Left lung (tissue), 10 donors: ENCODE results near the gene SDHAF2. TPM values are rescaled to one million over a fixed set of nuclear protein-coding genes. Genes with fewer than 3 reads are reported as not detected.
"Not testable (repeated sequence)": the region's sequence is repeated elsewhere in the genome, so short reads cannot be mapped to it uniquely, and the experiment has no call there.

ENCODE experiments used
- ATAC-seq: fragments of 200-7000 bp; cut with Tn5 transposase; one replicate; pipeline ENCODE4 v1.9.1; 2020; ENCODE audit warnings: moderate library complexity
- DNase-seq, 4 donors: peaks; one replicate each; pipeline ENCODE4 v3.0.0-alpha.2; 2013 to 2020
- H3K27ac ChIP-seq, 2 donors: fragments of 200-600 bp; sonication (generic) in 1 of 2; one replicate each; pipeline versions ENCODE4 v1.5.0 to v1.8.0; 2020 to 2021
- H3K27me3 ChIP-seq, 2 donors: fragments of 200-600 bp; sonication (generic) in 1 of 2; one replicate each; pipeline versions ENCODE4 v1.5.0 to v1.8.0; 2020 to 2021
- H3K36me3 ChIP-seq, 2 donors: fragments of 200-600 bp; sonication (generic) in 1 of 2; one replicate each; pipeline versions ENCODE4 v1.5.0 to v1.8.0; 2020 to 2021
- H3K4me1 ChIP-seq, 2 donors: fragments of 200-600 bp; one replicate each; pipeline ENCODE4 v1.8.0; 2021
- H3K4me3 ChIP-seq, 2 donors: fragments of 200-600 bp; sonication (generic) in 1 of 2; one replicate each; pipeline versions ENCODE4 v1.5.0 to v1.8.0; 2020 to 2021; ENCODE audit warnings: mild to moderate bottlenecking in 1 of 2
- H3K9me3 ChIP-seq, 2 donors: fragments of 200-600 bp; sonication (generic) in 1 of 2; one replicate each; pipeline versions ENCODE4 v1.5.0 to v1.8.0; 2020 to 2021
- CTCF ChIP-seq, 2 donors: fragments of 200-600 bp; sonication (generic) in 1 of 2; IDR thresholded peaks; one replicate each; pipeline versions ENCODE4 v1.5.0 to v1.8.0; 2021; ENCODE audit warnings: antibody characterized with exemption in 2 of 2
- intact Hi-C, 2 donors: fragments of 100-400 bp; cut with DNase I; formaldehyde crosslinking; loops; one replicate each; pipeline versions ENCODE4 v1.11.2 to v1.14.2; 2022
- polyA plus RNA-seq, 6 donors: library from polyadenylated mRNA; unstranded; fragments of 120-200 nt; gene quantifications; one replicate each; pipeline ENCODE4 v1.2.1, GENCODE V29; 2013; ENCODE audit not compliant: insufficient read length in 6 of 6
- total RNA-seq, 2 donors: library from RNA; stranded (reverse); fragmentation: NEBNext Ultra II Directional; extraction: Animal tissue kit (Norgen Biotek cat#: 25700); gene quantifications; one replicate each; pipeline ENCODE4 v1.2.1, GENCODE V29; 2021
- donor health status: DM: no; HTN: yes; CAD: no.
- donor health status: DM: no; HTN: no; CAD: no.

The SDHAF2 gene
- total and polyA plus RNA-seq, 8 donors = 32.1 to 48.9 (median 41.3) TPM

- no peak for TF ChIP-seq CTCF (IDR thresholded peaks at IDR 0.05)
- DNase-seq = no peak
- no peaks in the 10 kb centered on the region for H3K9me3 ChIP-seq
- peaks cover 0 to 57% of the 10 kb centered on the region in 2 donors for H3K36me3 ChIP-seq
- no peaks in the 10 kb centered on the region for H3K27me3 ChIP-seq
- H3K4me3 ChIP-seq = no peak overlapping the region
- no peak overlapping the region for H3K27ac ChIP-seq
- H3K4me1 ChIP-seq = no peaks in the 10 kb centered on the region
- ATAC-seq = no peak
- intact Hi-C loops = no loop called here
Observed at GRCh38 chr11:61454520-61454919, 24.6 kb downstream of the SDHAF2 start.

- H3K27ac ChIP-seq = no peak overlapping the region
- peaks cover 0 to 10% of the 10 kb centered on the region in 2 donors for H3K36me3 ChIP-seq
- H3K27me3 ChIP-seq = no peaks in the 10 kb centered on the region
- no peaks in the 10 kb centered on the region for H3K9me3 ChIP-seq
- ATAC-seq = peak; percentile 26
- H3K4me1 ChIP-seq = no peaks in the 10 kb centered on the region
- H3K4me3 ChIP-seq = no peak overlapping the region
- intact Hi-C loops = no loop called here
- no peak for DNase-seq
- TF ChIP-seq CTCF (IDR thresholded peaks at IDR 0.05) = no peak
Observed at GRCh38 chr11:61460474-61460881, 30.6 kb downstream of the SDHAF2 start.

DNA sequence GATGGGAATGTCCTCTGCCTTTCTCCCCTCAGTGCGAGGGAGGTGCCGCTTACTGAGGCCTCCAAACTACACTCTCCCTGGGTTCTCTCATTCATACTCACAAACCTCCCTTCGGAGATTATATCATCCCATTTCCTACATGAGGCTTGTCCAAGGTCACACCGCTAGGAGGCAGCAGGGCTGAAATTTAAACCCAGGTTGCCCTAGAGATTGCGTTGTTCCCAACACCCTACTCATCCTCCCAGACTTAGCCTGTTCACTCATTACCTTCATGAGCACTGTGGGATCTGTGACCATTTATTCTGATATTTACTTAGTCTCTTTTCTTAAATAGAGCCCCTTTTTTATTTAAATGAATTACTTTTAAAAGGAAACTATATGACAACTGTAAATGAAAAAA lies 31.1 kb downstream of the SDHAF2 start:
- intact Hi-C loops = no loop called here
- DNase-seq (no peak), ATAC-seq (no peak)
- no peak overlapping the region for H3K4me3 ChIP-seq
- no peak for TF ChIP-seq CTCF (IDR thresholded peaks at IDR 0.05)
- no peak overlapping the region for H3K27ac ChIP-seq
- no peaks in the 10 kb centered on the region for H3K4me1 ChIP-seq
- H3K9me3 ChIP-seq = no peaks in the 10 kb centered on the region
- H3K36me3 ChIP-seq = peaks cover 0 to 7% of the 10 kb centered on the region in 2 donors
- no peaks in the 10 kb centered on the region for H3K27me3 ChIP-seq

DNA sequence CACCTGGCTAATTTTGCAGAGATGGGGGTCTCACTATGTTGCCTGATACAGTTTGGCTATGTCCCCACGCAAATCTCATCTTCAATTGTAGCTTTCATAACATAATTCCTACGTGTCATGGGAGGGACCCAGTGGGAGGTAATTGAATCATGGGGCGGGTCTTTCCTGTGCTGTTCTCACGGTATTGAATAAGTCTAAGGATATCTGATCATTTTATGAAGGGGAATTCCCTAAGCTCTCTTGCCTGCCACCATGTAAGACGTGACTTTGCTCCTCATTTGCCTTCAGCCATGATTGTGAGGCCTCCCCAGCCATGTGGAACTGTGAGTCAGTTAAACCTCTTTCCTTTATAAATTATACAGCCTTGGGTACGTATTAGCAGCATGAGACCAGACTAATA lies 37.7 kb downstream of the SDHAF2 start:
- intact Hi-C loops, DNase-seq, H3K27me3 ChIP-seq, H3K4me1 ChIP-seq, H3K9me3 ChIP-seq, H3K4me3 ChIP-seq, H3K27ac ChIP-seq, ATAC-seq: not testable (repeated sequence)
- H3K36me3 ChIP-seq = peaks cover 0 to 45% of the 10 kb centered on the region in 2 donors

DNA sequence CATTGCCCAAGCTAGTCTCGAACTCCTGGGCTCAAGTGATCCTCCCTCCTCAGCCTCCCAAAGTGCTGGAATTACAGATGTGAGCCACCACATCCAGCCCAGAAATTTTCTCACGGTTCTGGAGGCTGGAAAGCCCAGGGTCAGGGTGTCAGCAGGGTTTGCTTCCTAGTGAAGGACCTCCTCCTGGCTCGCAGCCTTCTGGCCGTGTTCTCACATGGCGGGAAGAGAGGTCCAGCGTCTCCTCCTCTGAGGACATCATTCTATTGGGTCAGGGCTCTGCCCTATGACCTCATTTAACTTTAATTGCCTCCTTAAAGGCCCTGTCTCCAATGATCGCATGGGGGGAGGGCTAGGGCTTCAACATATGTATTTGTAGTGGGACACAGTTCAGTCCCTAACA lies 38.1 kb downstream of the SDHAF2 start:
- H3K27me3 ChIP-seq = no peaks in the 10 kb centered on the region
- H3K4me1 ChIP-seq = peaks cover 6 to 11% of the 10 kb centered on the region in 2 donors
- H3K36me3 ChIP-seq = peaks cover 0 to 45% of the 10 kb centered on the region in 2 donors
- DNase-seq (no peak), ATAC-seq (no peak)
- intact Hi-C loops = no loop called here
- no peak for TF ChIP-seq CTCF (IDR thresholded peaks at IDR 0.05)
- no peaks in the 10 kb centered on the region for H3K9me3 ChIP-seq
- no peak overlapping the region for H3K4me3 ChIP-seq
- H3K27ac ChIP-seq = no peak overlapping the region

GRCh38 chr11:61472282-61472681 lies 42.4 kb downstream of the SDHAF2 start:
- Histone ChIP-seq H3K27me3 (no peaks in the 10 kb centered on the region), H3K4me3 (no peak overlapping the region), H3K36me3 (peaks cover 0 to 54% of the 10 kb centered on the region in 2 donors), H3K9me3 (no peaks in the 10 kb centered on the region), H3K27ac (peak overlapping the region; percentile 33 to 83), H3K4me1 (peaks cover 6 to 11% of the 10 kb centered on the region in 2 donors)
- DNase-seq (peak in 1 of 4 donors; percentile 77), ATAC-seq (peak; percentile 79)
- intact Hi-C loops = loop anchor here in 1 of 2 donors (10.0 kb wide), 1 partner anchor 153 kb away; no protein-coding TSS in a partner anchor
- no peak for TF ChIP-seq CTCF (IDR thresholded peaks at IDR 0.05)
